ENCODE results near the gene PTPN3. TPM values are rescaled to one million over a fixed set of nuclear protein-coding genes. Genes with fewer than 3 reads are reported as not detected.

Gene PTPN3
- total RNA-seq, 3 donors from 2014 or later (not counting 1 experiment from before 2014, with no cell fraction given), result not detected

DNA sequence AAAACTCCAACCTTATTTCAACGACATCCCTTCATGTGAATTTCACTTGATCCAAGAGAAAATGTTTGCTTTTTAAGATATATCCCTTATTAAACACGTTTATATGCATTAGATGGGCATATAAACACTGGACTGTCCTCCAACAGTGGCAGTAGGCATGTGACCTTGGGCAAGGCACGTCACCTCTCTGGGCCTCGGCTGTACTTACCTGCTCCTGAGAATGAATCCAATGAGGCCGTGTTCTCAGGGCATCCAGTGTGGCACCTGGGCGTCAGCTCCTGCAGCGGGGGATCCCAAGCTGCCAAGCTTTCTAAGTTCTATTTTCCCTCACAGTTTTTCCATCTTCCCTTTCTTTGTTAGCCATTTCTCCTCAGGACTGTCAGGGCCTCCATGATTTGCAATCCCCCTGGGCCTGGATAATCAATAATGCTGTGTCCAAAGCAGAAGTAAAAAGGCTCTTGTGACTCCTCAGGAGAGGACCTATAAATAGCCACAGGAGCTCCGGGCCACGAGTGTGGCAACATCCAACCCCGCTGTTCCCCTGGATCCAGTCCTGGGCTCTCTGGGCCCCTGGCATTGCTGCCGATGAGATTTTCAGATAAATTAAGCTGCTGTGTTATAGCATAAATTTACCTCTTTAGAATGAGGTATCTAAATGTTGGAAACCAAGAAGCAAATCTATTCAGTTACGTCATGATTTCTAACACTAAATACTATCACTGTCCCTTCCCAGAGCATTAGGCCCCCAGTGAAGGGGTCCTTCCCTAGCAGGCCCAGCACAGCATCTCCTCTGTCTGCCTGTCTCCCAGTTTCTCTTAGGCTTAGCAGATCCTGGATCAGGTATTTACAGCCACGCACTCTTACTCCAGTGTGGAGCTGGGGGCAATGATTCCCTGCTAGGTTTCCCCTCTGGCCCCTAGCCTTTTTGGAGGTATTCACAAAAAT is 76.8 kb downstream of the PTPN3 start:
- Mint-ChIP-seq H3K4me1 (no peaks in the 10 kb centered on the region), H3K27ac (no peak overlapping the region), H3K4me3 (no peak overlapping the region), H3K27me3 (ENCODE audit: low read depth in 2 of 2) (peaks cover 4 to 11% of the 10 kb centered on the region in 2 donors), H3K36me3 (no peaks in the 10 kb centered on the region), H3K9me3 (no peaks in the 10 kb centered on the region)
- Histone ChIP-seq H3K27ac (ENCODE audit: low read length) (no peak overlapping the region), H3K36me3 (ENCODE audit: control insufficient read depth, insufficient read depth, low read length) (no peaks in the 10 kb centered on the region), H3K27me3 (ENCODE audit: control insufficient read depth, insufficient read depth, low read length) (no peaks in the 10 kb centered on the region), H3K9me3 (ENCODE audit: control insufficient read depth, insufficient read depth, low read length) (no peaks in the 10 kb centered on the region), H3K4me1 (ENCODE audit: control insufficient read depth, insufficient read depth, low read length) (no peaks in the 10 kb centered on the region), H3K4me3 (ENCODE audit: low read length) (no peak overlapping the region)
- 80% methylated on average over 13 of the region's 13 CpGs for WGBS (ENCODE audit: insufficient coverage)
- TF ChIP-seq, protein P1, sequence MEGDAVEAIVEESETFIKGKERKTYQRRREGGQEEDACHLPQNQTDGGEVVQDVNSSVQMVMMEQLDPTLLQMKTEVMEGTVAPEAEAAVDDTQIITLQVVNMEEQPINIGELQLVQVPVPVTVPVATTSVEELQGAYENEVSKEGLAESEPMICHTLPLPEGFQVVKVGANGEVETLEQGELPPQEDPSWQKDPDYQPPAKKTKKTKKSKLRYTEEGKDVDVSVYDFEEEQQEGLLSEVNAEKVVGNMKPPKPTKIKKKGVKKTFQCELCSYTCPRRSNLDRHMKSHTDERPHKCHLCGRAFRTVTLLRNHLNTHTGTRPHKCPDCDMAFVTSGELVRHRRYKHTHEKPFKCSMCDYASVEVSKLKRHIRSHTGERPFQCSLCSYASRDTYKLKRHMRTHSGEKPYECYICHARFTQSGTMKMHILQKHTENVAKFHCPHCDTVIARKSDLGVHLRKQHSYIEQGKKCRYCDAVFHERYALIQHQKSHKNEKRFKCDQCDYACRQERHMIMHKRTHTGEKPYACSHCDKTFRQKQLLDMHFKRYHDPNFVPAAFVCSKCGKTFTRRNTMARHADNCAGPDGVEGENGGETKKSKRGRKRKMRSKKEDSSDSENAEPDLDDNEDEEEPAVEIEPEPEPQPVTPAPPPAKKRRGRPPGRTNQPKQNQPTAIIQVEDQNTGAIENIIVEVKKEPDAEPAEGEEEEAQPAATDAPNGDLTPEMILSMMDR (IDR thresholded peaks at IDR 0.05), result no peak
- intact Hi-C loops (cut with micrococcal nuclease), result no loop called here
- ATAC-seq, result no peak
- DNase-seq, result no peak

DNA sequence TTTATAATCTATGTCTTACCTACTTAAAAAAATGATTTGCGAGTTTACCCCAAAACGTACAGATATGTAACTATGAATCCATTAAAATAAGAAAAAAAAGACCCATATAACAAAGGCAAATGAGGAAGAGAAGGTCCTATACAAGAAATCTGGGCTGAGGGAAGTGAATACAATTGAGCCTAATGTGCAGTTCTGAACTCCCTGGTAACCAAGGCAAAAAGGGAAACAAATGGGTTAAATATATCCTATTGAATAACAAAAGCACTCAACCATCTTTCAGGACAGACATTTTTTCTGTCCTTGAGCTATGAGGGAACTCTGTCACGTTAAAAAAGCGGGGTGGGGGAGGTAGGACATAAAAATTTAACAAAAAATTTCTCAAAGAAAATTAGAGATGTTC is 78.6 kb downstream of the PTPN3 start:
- WGBS (ENCODE audit: insufficient coverage), result no CpG with 5 or more reads among the region's 4 CpGs
- H3K9me3 ChIP-seq (ENCODE audit: control insufficient read depth, insufficient read depth, low read length), result no peaks in the 10 kb centered on the region
- no peaks in the 10 kb centered on the region for H3K9me3 Mint-ChIP-seq
- TF ChIP-seq, protein P1 (IDR thresholded peaks at IDR 0.05), result no peak
- peaks cover 11% of the 10 kb centered on the region in 2 donors for H3K27me3 Mint-ChIP-seq (ENCODE audit: low read depth in 2 of 2)
- no peak overlapping the region for H3K4me3 Mint-ChIP-seq
- H3K27ac Mint-ChIP-seq, result no peak overlapping the region
- no peak overlapping the region for H3K27ac ChIP-seq (ENCODE audit: low read length)
- intact Hi-C loops (cut with micrococcal nuclease), result no loop called here
- H3K36me3 ChIP-seq (ENCODE audit: control insufficient read depth, insufficient read depth, low read length), result no peaks in the 10 kb centered on the region
- no peak overlapping the region for H3K4me3 ChIP-seq (ENCODE audit: low read length)
- ATAC-seq, result no peak
- no peaks in the 10 kb centered on the region for H3K4me1 ChIP-seq (ENCODE audit: control insufficient read depth, insufficient read depth, low read length)
- H3K36me3 Mint-ChIP-seq, result no peaks in the 10 kb centered on the region
- H3K27me3 ChIP-seq (ENCODE audit: control insufficient read depth, insufficient read depth, low read length), result no peaks in the 10 kb centered on the region
- DNase-seq, result no peak
- no peaks in the 10 kb centered on the region for H3K4me1 Mint-ChIP-seq

DNA sequence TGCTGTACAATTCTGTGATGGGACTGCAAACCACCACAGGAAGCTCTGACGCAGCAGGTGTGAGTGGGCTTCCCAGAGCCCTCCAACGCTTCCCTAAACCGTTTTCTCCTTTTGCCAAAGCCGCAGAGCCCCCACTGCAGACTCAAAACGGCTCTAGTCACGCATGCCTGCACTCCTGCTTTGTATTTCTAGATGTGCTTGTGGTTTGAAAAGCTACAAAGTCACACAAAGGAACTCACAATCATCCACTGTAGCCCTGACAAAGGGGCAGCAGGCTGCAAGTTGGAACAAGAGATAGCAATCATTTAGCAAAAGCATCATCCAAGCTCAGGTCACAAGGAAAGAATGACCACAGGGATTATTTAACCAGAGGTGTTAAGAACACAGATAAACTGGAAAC is 79.3 kb downstream of the PTPN3 start:
- TF ChIP-seq, protein P1 (IDR thresholded peaks at IDR 0.05), result no peak
- Mint-ChIP-seq H3K27ac (no peak overlapping the region), H3K4me1 (no peaks in the 10 kb centered on the region), H3K4me3 (no peak overlapping the region), H3K9me3 (no peaks in the 10 kb centered on the region), H3K36me3 (no peaks in the 10 kb centered on the region), H3K27me3 (ENCODE audit: low read depth in 2 of 2) (peaks cover 11% of the 10 kb centered on the region in 2 donors)
- Histone ChIP-seq H3K4me1 (ENCODE audit: control insufficient read depth, insufficient read depth, low read length) (no peaks in the 10 kb centered on the region), H3K36me3 (ENCODE audit: control insufficient read depth, insufficient read depth, low read length) (no peaks in the 10 kb centered on the region), H3K4me3 (ENCODE audit: low read length) (no peak overlapping the region), H3K27ac (ENCODE audit: low read length) (no peak overlapping the region), H3K27me3 (ENCODE audit: control insufficient read depth, insufficient read depth, low read length) (no peaks in the 10 kb centered on the region), H3K9me3 (ENCODE audit: control insufficient read depth, insufficient read depth, low read length) (no peaks in the 10 kb centered on the region)
- ATAC-seq, result no peak
- 24% methylated on average over 5 of the region's 6 CpGs for WGBS (ENCODE audit: insufficient coverage)
- DNase-seq, result no peak
- intact Hi-C loops (cut with micrococcal nuclease), result no loop called here

Data from natural killer cell (primary cell).